GM18502 (cell line): ENCODE data around the gene ODAPH.
"Not testable (repeated sequence)": the region's sequence is repeated elsewhere in the genome, so short reads cannot be mapped to it uniquely, and the experiment has no call there.

Experiments used
- ATAC-seq: cut with Tn5 transposase; IDR thresholded peaks from one replicate; pipeline ENCODE4 v1.9.1; 2021; ENCODE audit warnings: mild to moderate bottlenecking; ENCODE audit not compliant: unreplicated experiment, poor library complexity

ODAPH gene, protein sequence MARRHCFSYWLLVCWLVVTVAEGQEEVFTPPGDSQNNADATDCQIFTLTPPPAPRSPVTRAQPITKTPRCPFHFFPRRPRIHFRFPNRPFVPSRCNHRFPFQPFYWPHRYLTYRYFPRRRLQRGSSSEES

GRCh38 chr4:75555294-75556164 is at the start of gene ODAPH:
Gene ODAPH, plus strand, starts transcription at chr4:75556066. Its CDS starts 17 bp downstream, at chr4:75556083.
- peak; percentile 97 for ATAC-seq

- ATAC-seq: not testable (repeated sequence)
These were observed 46.3 kb upstream of the ODAPH start for GRCh38 chr4:75509592-75509991.

GRCh38 chr4:75511841-75512240 is 44.0 kb upstream of the ODAPH start:
- ATAC-seq: no peak

- ATAC-seq: no peak
These were observed 43.3 kb upstream of the ODAPH start for GRCh38 chr4:75512386-75513211.

GRCh38 chr4:75513526-75514130 is 42.2 kb upstream of the ODAPH start:
- ATAC-seq: no peak

GRCh38 chr4:75514131-75514948 is 41.5 kb upstream of the ODAPH start, which contains the start of the genes RCHY1 and THAP6:
Gene RCHY1, minus strand, starts transcription at chr4:75514403. Its CDS starts 117 bp downstream, at chr4:75514286.
Gene THAP6, plus strand, starts transcription at chr4:75514473. Its CDS starts 980 bp downstream, at chr4:75515453.
- peak; percentile 95 for ATAC-seq

- peak; percentile 4 for ATAC-seq
These were observed 40.8 kb upstream of the ODAPH start for GRCh38 chr4:75514949-75515612.

- ATAC-seq: no peak
These were observed 39.7 kb upstream of the ODAPH start for GRCh38 chr4:75516144-75516543.

GRCh38 chr4:75519452-75519851 is 36.4 kb upstream of the ODAPH start:
- not testable (repeated sequence) for ATAC-seq

DNA sequence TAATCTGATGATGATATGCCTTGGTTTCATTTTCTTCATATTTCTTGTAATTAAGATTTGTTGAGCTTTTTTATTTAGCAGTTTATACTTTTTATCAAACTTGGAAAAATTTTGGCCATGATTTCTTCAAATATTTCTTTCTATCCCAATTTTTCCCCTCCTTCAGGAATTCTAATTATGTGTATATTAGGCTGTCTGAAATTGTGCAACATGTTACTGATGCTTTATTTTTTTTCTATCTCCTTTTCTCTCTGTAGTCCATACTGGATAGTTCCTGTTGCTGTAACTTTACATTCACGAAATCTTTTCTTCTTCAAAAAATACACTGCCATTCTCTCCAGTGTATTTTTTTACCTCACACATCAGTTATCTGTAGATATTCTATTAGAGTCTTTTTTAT is 30.8 kb upstream of the ODAPH start:
- no peak for ATAC-seq

DNA sequence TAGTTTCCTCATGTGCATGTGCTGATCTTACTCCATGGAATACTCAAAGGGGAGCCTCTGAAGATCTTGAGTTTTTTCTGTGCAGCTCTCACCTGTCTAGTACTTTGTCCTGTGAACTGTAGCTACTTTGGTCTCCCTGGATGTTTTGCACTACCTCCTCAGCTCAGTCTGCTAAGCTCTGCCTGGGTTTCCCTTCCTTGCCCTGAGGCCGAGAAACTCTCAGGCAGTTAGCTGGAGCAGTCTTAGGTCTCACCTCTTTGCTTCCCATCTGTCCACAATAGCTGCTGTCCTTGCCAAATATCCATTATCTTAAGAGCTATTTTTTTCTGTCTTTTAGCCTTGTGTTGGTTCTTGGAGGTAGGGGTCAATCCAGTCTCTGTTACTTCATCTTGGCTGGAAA is 30.0 kb upstream of the ODAPH start:
- ATAC-seq: no peak

- ATAC-seq: no peak
These were observed 28.4 kb upstream of the ODAPH start for GRCh38 chr4:75527482-75527881.

DNA sequence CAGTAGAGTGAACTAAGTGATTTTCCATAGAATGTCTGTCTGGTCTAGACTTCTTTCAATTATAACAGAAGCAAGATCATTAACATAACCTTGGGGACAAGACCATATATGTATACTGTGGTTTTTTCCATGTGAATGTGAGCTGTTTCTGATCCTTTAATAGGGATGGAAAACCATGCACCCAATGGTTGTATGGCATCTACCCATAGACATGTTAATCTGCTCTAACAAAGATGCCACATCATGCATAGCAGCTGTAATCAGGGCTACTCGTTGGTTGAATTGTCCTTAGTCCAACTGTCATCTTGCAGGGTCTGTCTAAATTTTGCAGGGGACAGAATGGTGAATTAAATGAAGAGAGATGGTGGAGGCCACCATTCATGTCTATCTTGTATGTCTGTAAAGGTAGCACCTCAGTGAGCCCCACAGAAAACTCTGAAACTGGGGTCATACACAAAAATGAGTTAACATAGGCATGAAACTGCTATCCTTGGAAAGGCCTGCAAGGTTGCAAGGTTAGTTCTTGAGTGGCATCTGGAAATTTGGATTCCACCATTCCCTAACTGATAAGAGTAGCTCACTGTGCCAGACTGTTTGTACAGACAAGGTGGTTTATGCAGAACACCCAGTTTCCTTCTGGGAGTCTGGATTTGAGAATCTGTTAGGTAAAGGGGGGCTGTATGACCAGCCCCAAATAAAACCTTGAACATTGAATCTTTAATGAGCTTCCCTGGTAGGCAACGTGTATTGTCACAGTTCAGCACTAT is 25.1 kb upstream of the ODAPH start:
- ATAC-seq: no peak

DNA sequence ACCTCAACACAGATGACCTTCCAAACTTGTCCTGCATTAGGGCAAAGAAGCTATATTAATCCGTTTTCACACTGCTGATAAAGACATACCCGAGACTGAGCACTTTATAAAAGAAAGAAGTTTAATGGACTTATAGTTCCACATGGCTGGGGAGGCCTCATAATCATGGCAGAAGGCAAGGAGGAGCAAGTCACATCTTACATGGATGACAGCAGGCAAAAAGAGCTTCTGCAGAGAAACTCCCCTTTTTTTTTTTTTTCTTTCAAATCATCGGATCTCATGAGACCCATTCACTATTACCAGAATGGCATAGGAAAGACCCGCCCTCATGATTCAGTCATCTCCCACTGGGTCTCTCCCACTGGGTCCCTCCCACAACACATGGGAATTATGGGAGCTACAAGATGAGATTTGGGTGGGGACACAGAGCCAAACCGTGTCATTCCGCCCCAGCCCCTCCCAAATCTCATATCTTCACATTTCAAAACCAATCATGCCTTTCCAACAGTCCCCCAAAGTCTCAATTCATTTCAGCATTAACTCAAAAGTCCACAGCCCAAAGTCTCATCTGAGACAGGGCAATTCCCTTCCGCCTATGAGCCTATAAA is 24.2 kb upstream of the ODAPH start:
- ATAC-seq: not testable (repeated sequence)

- ATAC-seq: not testable (repeated sequence)
These were observed 22.5 kb upstream of the ODAPH start for GRCh38 chr4:75533339-75533887.

GRCh38 chr4:75533926-75534325 is 21.9 kb upstream of the ODAPH start:
- not testable (repeated sequence) for ATAC-seq

GRCh38 chr4:75537308-75537707 is 18.6 kb upstream of the ODAPH start:
- ATAC-seq: not testable (repeated sequence)
